HG03108 (cell line): ENCODE data around the gene LOX.

ENCODE experiments used
- ATAC-seq: cut with Tn5 transposase; IDR thresholded peaks from one replicate; pipeline ENCODE4 v1.9.1; 2021; ENCODE audit warnings: moderate library complexity; ENCODE audit not compliant: unreplicated experiment

The LOX gene

GRCh38 chr5:122054266-122054665, 23.8 kb downstream of the LOX start:
- ATAC-seq, result no peak

- no peak for ATAC-seq
Measured at GRCh38 chr5:122053181-122054109, 24.6 kb downstream of the LOX start.

- ATAC-seq, result no peak
Measured at GRCh38 chr5:122051569-122051968, 26.5 kb downstream of the LOX start.

- no peak for ATAC-seq
Measured at GRCh38 chr5:122050959-122051358, 27.1 kb downstream of the LOX start.

- ATAC-seq, result no peak
Measured at GRCh38 chr5:122040636-122041302, 37.3 kb downstream of the LOX start.

GRCh38 chr5:122036326-122036725, 41.7 kb downstream of the LOX start:
- ATAC-seq, result no peak

GRCh38 chr5:122035913-122036312, 42.1 kb downstream of the LOX start:
- ATAC-seq, result no peak

GRCh38 chr5:122031836-122032235, 46.2 kb downstream of the LOX start:
- no peak for ATAC-seq

GRCh38 chr5:122030251-122030650, 47.8 kb downstream of the LOX start:
- no peak for ATAC-seq

- no peak for ATAC-seq
Measured at GRCh38 chr5:122029818-122030217, 48.2 kb downstream of the LOX start.

GRCh38 chr5:122022966-122023365, 55.1 kb downstream of the LOX start:
- no peak for ATAC-seq

- no peak for ATAC-seq
Measured at GRCh38 chr5:122019919-122020590, 58.0 kb downstream of the LOX start.

- no peak for ATAC-seq
Measured at GRCh38 chr5:122015471-122015870, 62.6 kb downstream of the LOX start.

GRCh38 chr5:122014236-122014935, 63.7 kb downstream of the LOX start:
- ATAC-seq, result no peak
